Measurements from ENCODE around the gene GUCY1A1. TPM values are rescaled to one million over a fixed set of nuclear protein-coding genes. Genes with fewer than 3 reads are reported as not detected.

The GUCY1A1 gene
- total RNA-seq, 1 experiment from 2014 or later = 0.20 TPM

GRCh38 chr4:155759372-155760252 lies 93.0 kb downstream of the GUCY1A1 start:
- TF ChIP-seq, protein P1, sequence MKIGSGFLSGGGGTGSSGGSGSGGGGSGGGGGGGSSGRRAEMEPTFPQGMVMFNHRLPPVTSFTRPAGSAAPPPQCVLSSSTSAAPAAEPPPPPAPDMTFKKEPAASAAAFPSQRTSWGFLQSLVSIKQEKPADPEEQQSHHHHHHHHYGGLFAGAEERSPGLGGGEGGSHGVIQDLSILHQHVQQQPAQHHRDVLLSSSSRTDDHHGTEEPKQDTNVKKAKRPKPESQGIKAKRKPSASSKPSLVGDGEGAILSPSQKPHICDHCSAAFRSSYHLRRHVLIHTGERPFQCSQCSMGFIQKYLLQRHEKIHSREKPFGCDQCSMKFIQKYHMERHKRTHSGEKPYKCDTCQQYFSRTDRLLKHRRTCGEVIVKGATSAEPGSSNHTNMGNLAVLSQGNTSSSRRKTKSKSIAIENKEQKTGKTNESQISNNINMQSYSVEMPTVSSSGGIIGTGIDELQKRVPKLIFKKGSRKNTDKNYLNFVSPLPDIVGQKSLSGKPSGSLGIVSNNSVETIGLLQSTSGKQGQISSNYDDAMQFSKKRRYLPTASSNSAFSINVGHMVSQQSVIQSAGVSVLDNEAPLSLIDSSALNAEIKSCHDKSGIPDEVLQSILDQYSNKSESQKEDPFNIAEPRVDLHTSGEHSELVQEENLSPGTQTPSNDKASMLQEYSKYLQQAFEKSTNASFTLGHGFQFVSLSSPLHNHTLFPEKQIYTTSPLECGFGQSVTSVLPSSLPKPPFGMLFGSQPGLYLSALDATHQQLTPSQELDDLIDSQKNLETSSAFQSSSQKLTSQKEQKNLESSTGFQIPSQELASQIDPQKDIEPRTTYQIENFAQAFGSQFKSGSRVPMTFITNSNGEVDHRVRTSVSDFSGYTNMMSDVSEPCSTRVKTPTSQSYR (CRISPR knock-in tag; IDR thresholded peaks at IDR 0.05) = no peak
- TF ChIP-seq TEAD1 (CRISPR knock-in tag; IDR thresholded peaks at IDR 0.05) = 0 out of 2 replicates have a peak, but pooled peaks have one; percentile 13
- H3K4me3 Mint-ChIP-seq = peak overlapping the region; percentile 68

DNA sequence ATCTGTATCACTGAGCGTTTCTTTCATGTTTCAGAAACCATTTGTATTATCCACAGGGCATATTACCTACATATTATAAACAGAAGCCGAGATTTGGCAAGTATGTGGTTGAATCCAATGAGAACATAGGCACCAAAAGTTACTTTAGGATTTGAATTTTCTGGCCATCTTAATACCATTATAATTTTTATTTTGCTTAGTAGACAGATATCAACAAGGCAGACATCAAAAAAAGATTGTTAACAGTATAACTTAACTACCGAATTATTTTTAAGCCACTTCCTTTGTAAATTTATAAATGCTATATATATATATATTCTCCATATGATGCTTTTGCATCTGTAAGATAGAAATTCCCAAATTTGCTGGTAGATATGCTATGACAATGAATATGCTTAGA lies 94.4 kb downstream of the GUCY1A1 start:
- Mint-ChIP-seq H3K4me1 (peaks cover 23% of the 10 kb centered on the region), H3K27ac (no peak overlapping the region), H3K27me3 (ENCODE audit: low read depth) (peaks cover 23% of the 10 kb centered on the region), H3K36me3 (no peaks in the 10 kb centered on the region), H3K4me3 (peak overlapping the region; percentile 50; the same call in 1 of the 2 replicates), H3K9me3 (peaks cover 10% of the 10 kb centered on the region)
- DNase-seq (ENCODE audit: low spot score) = no peak
- CTCF ChIA-PET = no interaction called here
- POLR2A ChIA-PET = no interaction called here
- TF ChIP-seq CBFB (CRISPR knock-in tag; IDR thresholded peaks at IDR 0.05; ENCODE audit: low read depth) (no peak), ERG (CRISPR knock-in tag; IDR thresholded peaks at IDR 0.05) (no peak), FOXP4 (CRISPR knock-in tag; IDR thresholded peaks at IDR 0.05) (no peak), ZNF396 (CRISPR knock-in tag; IDR thresholded peaks at IDR 0.05; ENCODE audit: borderline replicate concordance) (no peak), CDX4 (CRISPR knock-in tag; IDR thresholded peaks at IDR 0.05; ENCODE audit: borderline replicate concordance) (no peak), SP1 (CRISPR knock-in tag; conservative IDR thresholded peaks at IDR 0.05) (no peak), FOXJ3 (CRISPR knock-in tag; IDR thresholded peaks at IDR 0.05; ENCODE audit: borderline replicate concordance) (no peak), FOXK1 (CRISPR knock-in tag; IDR thresholded peaks at IDR 0.05) (no peak), SMAD4 (CRISPR knock-in tag; IDR thresholded peaks at IDR 0.05) (no peak)
- TF ChIP-seq, protein P2, sequence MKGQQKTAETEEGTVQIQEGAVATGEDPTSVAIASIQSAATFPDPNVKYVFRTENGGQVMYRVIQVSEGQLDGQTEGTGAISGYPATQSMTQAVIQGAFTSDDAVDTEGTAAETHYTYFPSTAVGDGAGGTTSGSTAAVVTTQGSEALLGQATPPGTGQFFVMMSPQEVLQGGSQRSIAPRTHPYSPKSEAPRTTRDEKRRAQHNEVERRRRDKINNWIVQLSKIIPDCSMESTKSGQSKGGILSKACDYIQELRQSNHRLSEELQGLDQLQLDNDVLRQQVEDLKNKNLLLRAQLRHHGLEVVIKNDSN (CRISPR knock-in tag; IDR thresholded peaks at IDR 0.05) = no peak
- TF ChIP-seq, protein P3, sequence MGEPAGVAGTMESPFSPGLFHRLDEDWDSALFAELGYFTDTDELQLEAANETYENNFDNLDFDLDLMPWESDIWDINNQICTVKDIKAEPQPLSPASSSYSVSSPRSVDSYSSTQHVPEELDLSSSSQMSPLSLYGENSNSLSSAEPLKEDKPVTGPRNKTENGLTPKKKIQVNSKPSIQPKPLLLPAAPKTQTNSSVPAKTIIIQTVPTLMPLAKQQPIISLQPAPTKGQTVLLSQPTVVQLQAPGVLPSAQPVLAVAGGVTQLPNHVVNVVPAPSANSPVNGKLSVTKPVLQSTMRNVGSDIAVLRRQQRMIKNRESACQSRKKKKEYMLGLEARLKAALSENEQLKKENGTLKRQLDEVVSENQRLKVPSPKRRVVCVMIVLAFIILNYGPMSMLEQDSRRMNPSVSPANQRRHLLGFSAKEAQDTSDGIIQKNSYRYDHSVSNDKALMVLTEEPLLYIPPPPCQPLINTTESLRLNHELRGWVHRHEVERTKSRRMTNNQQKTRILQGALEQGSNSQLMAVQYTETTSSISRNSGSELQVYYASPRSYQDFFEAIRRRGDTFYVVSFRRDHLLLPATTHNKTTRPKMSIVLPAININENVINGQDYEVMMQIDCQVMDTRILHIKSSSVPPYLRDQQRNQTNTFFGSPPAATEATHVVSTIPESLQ (CRISPR knock-in tag; IDR thresholded peaks at IDR 0.05) = no peak
- TF ChIP-seq, protein P4, sequence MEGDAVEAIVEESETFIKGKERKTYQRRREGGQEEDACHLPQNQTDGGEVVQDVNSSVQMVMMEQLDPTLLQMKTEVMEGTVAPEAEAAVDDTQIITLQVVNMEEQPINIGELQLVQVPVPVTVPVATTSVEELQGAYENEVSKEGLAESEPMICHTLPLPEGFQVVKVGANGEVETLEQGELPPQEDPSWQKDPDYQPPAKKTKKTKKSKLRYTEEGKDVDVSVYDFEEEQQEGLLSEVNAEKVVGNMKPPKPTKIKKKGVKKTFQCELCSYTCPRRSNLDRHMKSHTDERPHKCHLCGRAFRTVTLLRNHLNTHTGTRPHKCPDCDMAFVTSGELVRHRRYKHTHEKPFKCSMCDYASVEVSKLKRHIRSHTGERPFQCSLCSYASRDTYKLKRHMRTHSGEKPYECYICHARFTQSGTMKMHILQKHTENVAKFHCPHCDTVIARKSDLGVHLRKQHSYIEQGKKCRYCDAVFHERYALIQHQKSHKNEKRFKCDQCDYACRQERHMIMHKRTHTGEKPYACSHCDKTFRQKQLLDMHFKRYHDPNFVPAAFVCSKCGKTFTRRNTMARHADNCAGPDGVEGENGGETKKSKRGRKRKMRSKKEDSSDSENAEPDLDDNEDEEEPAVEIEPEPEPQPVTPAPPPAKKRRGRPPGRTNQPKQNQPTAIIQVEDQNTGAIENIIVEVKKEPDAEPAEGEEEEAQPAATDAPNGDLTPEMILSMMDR (IDR thresholded peaks at IDR 0.05) = no peak
- TF ChIP-seq, protein P5, sequence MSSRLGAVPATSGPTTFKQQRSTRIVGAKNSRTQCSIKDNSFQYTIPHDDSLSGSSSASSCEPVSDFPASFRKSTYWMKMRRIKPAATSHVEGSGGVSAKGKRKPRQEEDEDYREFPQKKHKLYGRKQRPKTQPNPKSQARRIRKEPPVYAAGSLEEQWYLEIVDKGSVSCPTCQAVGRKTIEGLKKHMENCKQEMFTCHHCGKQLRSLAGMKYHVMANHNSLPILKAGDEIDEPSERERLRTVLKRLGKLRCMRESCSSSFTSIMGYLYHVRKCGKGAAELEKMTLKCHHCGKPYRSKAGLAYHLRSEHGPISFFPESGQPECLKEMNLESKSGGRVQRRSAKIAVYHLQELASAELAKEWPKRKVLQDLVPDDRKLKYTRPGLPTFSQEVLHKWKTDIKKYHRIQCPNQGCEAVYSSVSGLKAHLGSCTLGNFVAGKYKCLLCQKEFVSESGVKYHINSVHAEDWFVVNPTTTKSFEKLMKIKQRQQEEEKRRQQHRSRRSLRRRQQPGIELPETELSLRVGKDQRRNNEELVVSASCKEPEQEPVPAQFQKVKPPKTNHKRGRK (CRISPR knock-in tag; IDR thresholded peaks at IDR 0.05; ENCODE audit: borderline replicate concordance) = no peak
- ATAC-seq = no peak

More at GRCh38 chr4:155759372-155760252, 93.0 kb downstream of the GUCY1A1 start:
- ATAC-seq = peak; percentile 19
- ChIA-PET POLR2A (interaction anchor here (0.6 kb wide), 1 partner anchor 255 kb away, joined by 4 read pairs; no protein-coding TSS in a partner anchor), CTCF (interaction anchor here (1.0 to 1.3 kb wide), 2 partner anchors 13 to 230 kb away, joined by 3 to 5 read pairs; no protein-coding TSS in a partner anchor)
- Mint-ChIP-seq H3K27me3 (ENCODE audit: low read depth) (peaks cover 23% of the 10 kb centered on the region), H3K36me3 (no peaks in the 10 kb centered on the region), H3K9me3 (peaks cover 10% of the 10 kb centered on the region), H3K27ac (no peak overlapping the region), H3K4me1 (peaks cover 23% of the 10 kb centered on the region)
- DNase-seq (ENCODE audit: low spot score) = peak; percentile 50

Measured in WTC11 (cell line).